Smooth muscle cell (in vitro differentiated cells): ENCODE measurements around the gene MYADM. TPM values are rescaled to one million over a fixed set of nuclear protein-coding genes. Genes with fewer than 3 reads are reported as not detected.

Experiments used
- DNase-seq: peaks from one replicate; lab custom pipeline; 2025; ENCODE audit not compliant: unreplicated experiment; lab: John Stamatoyannopoulos, UW
- H2AFZ ChIP-seq: fragments of 200-600 bp; sonication (generic); 2 replicates; pipeline ENCODE4 v1.6.0; 2016; ENCODE audit warnings: antibody characterized with exemption, low read depth, mild to moderate bottlenecking
- H3F3A ChIP-seq: fragments of 200-600 bp; sonication (generic); 2 replicates; pipeline ENCODE4 v1.6.0; 2017; ENCODE audit warnings: antibody characterized with exemption, low read depth
- H3K27ac ChIP-seq: fragments of 200-600 bp; sonication (generic); 2 replicates; pipeline ENCODE4 v1.5.1; 2016; ENCODE audit warnings: low read depth, mild to moderate bottlenecking
- H3K27me3 ChIP-seq: fragments of 200-600 bp; sonication (generic); 2 replicates; pipeline ENCODE4 v1.6.1; 2016; ENCODE audit warnings: low read depth, mild to moderate bottlenecking
- H3K36me3 ChIP-seq: fragments of 200-600 bp; sonication (generic); 2 replicates; pipeline ENCODE4 v1.5.1; 2016; ENCODE audit warnings: low read depth
- H3K4me1 ChIP-seq: fragments of 200-600 bp; sonication (generic); 2 replicates; pipeline ENCODE4 v1.5.1; 2016; ENCODE audit warnings: low read depth
- H3K4me2 ChIP-seq: fragments of 200-600 bp; sonication (generic); 2 replicates; pipeline ENCODE4 v1.6.0; 2016; ENCODE audit warnings: mild to moderate bottlenecking
- H3K4me3 ChIP-seq: fragments of 200-600 bp; sonication (generic); 2 replicates; pipeline ENCODE4 v1.5.1; 2016; ENCODE audit warnings: mild to moderate bottlenecking
- H3K79me2 ChIP-seq: fragments of 200-600 bp; sonication (generic); 2 replicates; pipeline ENCODE4 v1.6.0; 2016; ENCODE audit warnings: low read depth, mild to moderate bottlenecking
- H3K9ac ChIP-seq: fragments of 200-600 bp; sonication (generic); 2 replicates; pipeline ENCODE4 v1.6.0; 2016; ENCODE audit warnings: low read depth
- H3K9me3 ChIP-seq: fragments of 200-600 bp; sonication (generic); replicated peaks from 2 replicates; pipeline ENCODE4 v1.5.1; 2016; ENCODE audit warnings: low read depth
- H4K20me1 ChIP-seq: fragments of 200-600 bp; sonication (generic); 2 replicates; pipeline ENCODE4 v1.6.0; 2016; ENCODE audit warnings: low read depth
- CTCF ChIP-seq: fragments of 200-600 bp; sonication (generic); IDR thresholded peaks from 2 replicates; pipeline ENCODE4 v1.5.1; 2017; ENCODE audit warnings: borderline replicate concordance, mild to moderate bottlenecking, antibody characterized with exemption; ENCODE audit not compliant: insufficient read depth, poor library complexity, severe bottlenecking
- WGBS: methylation state at CpG from one replicate; pipeline ENCODE4 v1.1.7; 2016; ENCODE audit warnings: low lambda C conversion rate; 5-methylcytosine and 5-hydroxymethylcytosine counted together
- polyA plus RNA-seq: library from polyadenylated mRNA; unstranded; fragments of >200 nt; fragmentation: Nextera tagmentation; extraction: Ambion mirVana; gene quantifications from 2 replicates; pipeline ENCODE4 v1.2.1, GENCODE V29; 2016
- total RNA-seq: library from RNA; depleted of rRNA; stranded (reverse); fragments of >200 nt; gene quantifications from 2 replicates; pipeline ENCODE4 v1.2.3, GENCODE V29; 2014

Gene MYADM, protein sequence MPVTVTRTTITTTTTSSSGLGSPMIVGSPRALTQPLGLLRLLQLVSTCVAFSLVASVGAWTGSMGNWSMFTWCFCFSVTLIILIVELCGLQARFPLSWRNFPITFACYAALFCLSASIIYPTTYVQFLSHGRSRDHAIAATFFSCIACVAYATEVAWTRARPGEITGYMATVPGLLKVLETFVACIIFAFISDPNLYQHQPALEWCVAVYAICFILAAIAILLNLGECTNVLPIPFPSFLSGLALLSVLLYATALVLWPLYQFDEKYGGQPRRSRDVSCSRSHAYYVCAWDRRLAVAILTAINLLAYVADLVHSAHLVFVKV
- total RNA-seq (83.8 and 97.6 TPM in 2 replicates), polyA plus RNA-seq (193 and 247 TPM in 2 replicates)

DNA sequence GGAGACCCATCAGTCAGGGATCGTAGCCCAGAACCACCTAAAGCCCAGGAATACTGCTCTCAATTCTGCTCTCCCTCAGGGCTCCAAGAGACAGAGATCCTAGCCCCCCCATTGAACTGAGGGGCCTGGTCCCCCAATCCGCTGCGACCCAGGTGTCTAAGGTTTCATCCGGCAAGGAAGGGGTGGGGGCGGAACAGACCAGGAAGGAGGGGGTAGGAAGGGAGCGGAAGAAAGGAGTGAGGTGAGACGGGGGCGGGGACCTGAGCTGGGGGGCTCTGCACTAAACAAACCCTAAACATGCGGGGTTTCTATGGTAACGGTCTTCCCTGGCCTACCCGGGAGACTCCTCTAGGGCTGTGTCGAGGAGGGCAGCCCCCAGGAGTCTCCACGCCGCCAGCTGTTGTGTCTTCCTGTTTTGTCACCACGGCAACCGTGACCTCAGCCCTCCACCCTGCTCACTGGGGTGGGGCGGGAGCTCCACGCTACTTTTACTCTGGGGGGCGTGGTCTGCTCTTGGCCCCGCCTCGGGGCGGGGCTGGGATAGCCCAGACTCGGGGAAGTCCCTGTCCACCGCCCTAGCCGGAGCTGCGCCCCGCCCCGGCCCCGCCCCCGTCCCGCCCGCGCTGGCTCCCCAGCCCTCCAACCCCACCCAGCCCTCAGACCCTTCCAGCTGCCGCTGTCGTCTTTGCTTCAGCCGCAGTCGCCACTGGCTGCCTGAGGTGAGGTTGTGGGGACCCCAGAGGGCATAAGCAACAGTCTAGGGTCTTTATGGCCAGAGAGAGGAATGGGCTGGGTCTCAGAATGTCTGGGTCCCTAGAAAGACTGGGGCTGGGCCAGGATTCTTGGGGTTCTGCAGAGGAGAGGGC, at the start of gene MYADM:
Gene MYADM (plus strand): TSS at position 659 of the 866 bp plus-strand sequence. CDS start 5,647 bp downstream, outside the sequence.
- Histone ChIP-seq H3K9me3 (no peaks in the 10 kb centered on the region), H3K79me2 (peaks cover 38% of the 10 kb centered on the region), H3K36me3 (no peaks in the 10 kb centered on the region), H3K27ac (peak within 1 kb of the TSS; percentile 100), H3F3A (peaks cover 8% of the 10 kb centered on the region), H3K4me3 (peak within 1 kb of the TSS; percentile 96), H3K9ac (peak within 1 kb of the TSS; percentile 100), H3K27me3 (no peaks in the 10 kb centered on the region), H3K4me1 (peaks cover 10% of the 10 kb centered on the region), H2AFZ (no peak within 1 kb of the TSS), H3K4me2 (peak within 1 kb of the TSS; percentile 100), H4K20me1 (peaks cover 30% of the 10 kb centered on the region)
- peak; percentile 97 for DNase-seq
- TF ChIP-seq CTCF: no peak
- 4% methylated on average over 24 of the region's 37 CpGs for WGBS

- Histone ChIP-seq H3K9me3 (no peaks in the 10 kb centered on the region), H2AFZ (no peak overlapping the region), H4K20me1 (no peaks in the 10 kb centered on the region), H3K4me2 (no peak overlapping the region), H3K36me3 (no peaks in the 10 kb centered on the region), H3K9ac (no peak overlapping the region), H3K4me1 (no peaks in the 10 kb centered on the region), H3K79me2 (no peaks in the 10 kb centered on the region), H3K4me3 (no peak overlapping the region), H3F3A (no peaks in the 10 kb centered on the region), H3K27me3 (no peaks in the 10 kb centered on the region), H3K27ac (no peak overlapping the region)
- no peak for DNase-seq
- no peak for TF ChIP-seq CTCF
- 91% methylated on average over 13 of the region's 13 CpGs for WGBS
Measured at GRCh38 chr19:53818756-53819155, 48.9 kb upstream of the MYADM start.

DNA sequence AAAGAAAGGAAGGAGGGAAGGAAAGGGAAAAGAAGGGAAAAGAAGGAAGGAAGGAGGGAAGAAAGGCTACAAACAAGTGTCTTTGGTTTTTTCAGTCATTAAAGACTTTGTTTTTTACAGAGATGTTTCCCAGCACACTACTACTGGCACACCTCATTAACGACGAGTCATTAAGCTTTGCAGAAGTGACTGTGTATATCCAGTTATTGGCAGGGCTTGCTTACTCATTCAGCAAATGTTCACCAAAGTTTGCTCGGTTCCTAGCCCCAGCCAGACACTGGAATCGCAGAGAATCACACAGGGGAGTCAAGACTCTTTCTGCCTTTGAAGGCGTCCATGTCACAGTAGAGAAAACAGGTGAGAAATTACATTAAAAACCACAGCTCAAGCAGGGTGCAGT, 47.8 kb upstream of the MYADM start:
- 67% methylated on average over 5 of the region's 5 CpGs for WGBS
- no peak for DNase-seq
- Histone ChIP-seq H3K4me2 (no peak overlapping the region), H3K27me3 (no peaks in the 10 kb centered on the region), H4K20me1 (no peaks in the 10 kb centered on the region), H3K4me1 (no peaks in the 10 kb centered on the region), H3K9ac (no peak overlapping the region), H2AFZ (no peak overlapping the region), H3K79me2 (no peaks in the 10 kb centered on the region), H3F3A (no peaks in the 10 kb centered on the region), H3K36me3 (no peaks in the 10 kb centered on the region), H3K4me3 (no peak overlapping the region), H3K9me3 (no peaks in the 10 kb centered on the region), H3K27ac (no peak overlapping the region)
- TF ChIP-seq CTCF: no peak
